Fibroblast of pulmonary artery (primary cell): Measurements from ENCODE around the gene NUAK1.

ENCODE experiments used
- DNase-seq: peaks from one replicate; pipeline ENCODE4 v3.0.0-alpha.2; 2010; ENCODE audit warnings: low read depth
- H3K4me3 ChIP-seq: replicated peaks from 2 replicates; pipeline ENCODE4 v1.5.1; 2011; ENCODE audit warnings: low read depth, mild to moderate bottlenecking, control low read depth, low read length, moderate library complexity
- CTCF ChIP-seq: IDR thresholded peaks from 2 replicates; pipeline ENCODE4 v1.5.1; 2011; ENCODE audit warnings: mild to moderate bottlenecking, control low read depth, low read length, inconsistent platforms; ENCODE audit errors: missing control alignments

Gene NUAK1

DNA sequence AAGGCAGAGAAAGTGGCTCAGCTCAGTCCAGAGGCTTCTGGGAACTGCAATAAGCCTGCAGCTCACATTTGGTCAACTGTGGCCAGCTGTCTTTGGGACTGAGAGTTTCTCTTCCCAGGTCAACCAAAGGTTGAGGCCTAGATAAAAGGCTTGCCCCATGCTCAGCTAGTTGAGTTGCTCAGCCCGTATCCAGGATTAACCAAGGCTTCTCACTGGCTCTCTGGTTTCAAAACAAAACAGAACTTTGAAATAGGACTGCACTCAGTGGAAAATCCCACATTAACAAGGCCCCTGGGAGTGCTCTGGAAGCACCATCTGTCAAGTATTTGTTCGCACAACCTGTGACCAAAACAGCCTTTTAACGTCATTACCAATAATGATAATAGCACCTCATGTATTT lies 40.3 kb upstream of the NUAK1 start:
- no peak for TF ChIP-seq CTCF
- DNase-seq, result no peak
- H3K4me3 ChIP-seq, result no peak overlapping the region

- DNase-seq, result no peak
- H3K4me3 ChIP-seq, result no peak overlapping the region
- TF ChIP-seq CTCF, result no peak
These were observed 39.8 kb upstream of the NUAK1 start for GRCh38 chr12:106178562-106178961.

DNA sequence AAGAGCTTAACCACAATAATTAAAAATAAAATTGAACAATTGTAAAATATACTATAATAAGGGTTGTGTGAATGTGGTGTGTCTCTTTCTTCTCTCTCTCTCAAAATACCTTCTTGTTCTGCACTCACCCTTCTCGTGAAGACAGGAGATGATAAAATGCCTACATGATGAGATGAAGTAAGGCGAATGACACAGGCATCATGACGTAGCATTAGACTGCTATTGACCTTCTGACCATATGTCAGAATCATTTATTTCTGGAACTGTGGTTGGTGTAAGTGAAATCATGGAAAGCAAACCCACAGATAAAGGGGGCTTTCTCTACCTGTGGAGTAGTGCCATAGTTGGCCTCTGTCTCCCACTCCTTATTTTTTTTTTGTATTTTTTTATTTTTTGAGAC lies 37.8 kb upstream of the NUAK1 start:
- no peak overlapping the region for H3K4me3 ChIP-seq
- no peak for DNase-seq
- TF ChIP-seq CTCF, result no peak

GRCh38 chr12:106174876-106175275 lies 36.1 kb upstream of the NUAK1 start:
- H3K4me3 ChIP-seq, result no peak overlapping the region
- DNase-seq, result no peak
- no peak for TF ChIP-seq CTCF

- TF ChIP-seq CTCF, result no peak
- H3K4me3 ChIP-seq, result no peak overlapping the region
- no peak for DNase-seq
These were observed 34.7 kb upstream of the NUAK1 start for GRCh38 chr12:106173442-106173841.

DNA sequence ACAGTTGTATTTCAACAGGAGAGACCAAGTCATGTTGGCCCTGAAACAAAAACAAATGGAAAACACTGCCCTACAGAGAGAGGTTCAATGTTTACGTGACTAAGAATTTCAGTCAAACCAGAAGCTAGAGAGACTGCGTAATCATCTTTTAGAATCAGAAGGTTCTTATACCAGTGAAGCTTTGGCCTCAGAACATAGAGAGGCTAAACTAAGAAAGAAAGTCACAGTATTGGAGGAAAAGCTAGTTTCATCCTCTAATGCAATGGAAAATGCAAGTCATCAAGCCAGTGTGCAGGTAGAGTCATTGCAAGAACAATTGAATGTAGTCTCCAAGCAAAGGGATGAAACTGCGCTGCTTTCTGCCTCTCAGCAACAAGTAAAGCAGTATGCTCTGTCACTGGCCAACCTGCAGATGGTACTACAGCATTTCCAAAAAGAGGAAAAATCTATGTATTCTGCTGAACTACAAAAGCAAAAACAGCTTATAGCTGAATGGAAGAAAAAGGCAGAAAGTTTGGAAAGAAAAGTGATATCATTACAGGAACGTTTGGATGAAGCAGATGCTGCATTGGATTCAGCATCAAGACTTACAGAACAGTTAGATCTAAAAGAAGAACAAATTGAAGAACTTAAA lies 32.5 kb upstream of the NUAK1 start:
- no peak for DNase-seq
- H3K4me3 ChIP-seq, result no peak overlapping the region
- no peak for TF ChIP-seq CTCF

DNA sequence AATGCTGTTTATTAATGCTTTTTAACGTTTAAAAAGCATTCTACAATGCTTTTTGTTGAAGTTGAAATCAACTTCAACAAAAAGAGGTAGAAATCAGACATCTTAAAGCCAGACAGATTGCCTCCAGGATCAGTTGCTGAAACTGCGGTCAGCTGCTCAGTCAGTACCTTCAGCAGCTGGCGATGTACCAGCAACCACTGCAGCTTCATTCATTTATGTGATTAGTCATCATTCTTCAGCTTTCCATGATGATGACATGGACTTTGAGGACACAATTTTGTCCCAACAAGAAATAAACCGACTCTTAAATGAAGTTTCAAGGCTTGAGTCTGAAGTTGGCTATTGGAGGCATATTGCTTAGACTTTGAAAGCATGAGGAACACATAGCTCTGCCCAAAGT lies 31.5 kb upstream of the NUAK1 start:
- no peak for TF ChIP-seq CTCF
- no peak overlapping the region for H3K4me3 ChIP-seq
- DNase-seq, result peak; percentile 68
